Stomach (tissue), 9 donors: ENCODE data around the gene KLK7. TPM values are rescaled to one million over a fixed set of nuclear protein-coding genes. Genes with fewer than 3 reads are reported as not detected.
"Not testable (repeated sequence)": the region's sequence is repeated elsewhere in the genome, so short reads cannot be mapped to it uniquely, and the experiment has no call there.

ENCODE experiments used
- DNase-seq, 2 donors: peaks; one replicate each; pipeline versions ENCODE4 v3.0.0 to v3.0.0-alpha.2; 2013 to 2019
- H3K27ac ChIP-seq, 5 donors: fragments of 200-600 bp in 4 of 5; sonication (generic) in 4 of 5; one replicate each; pipeline ENCODE4 v1.5.1; 2013 to 2019; ENCODE audit warnings: mild to moderate bottlenecking in 1 of 5, moderate library complexity in 1 of 5
- H3K27me3 ChIP-seq, 3 donors: fragments of 200-600 bp; sonication (generic); one replicate each; pipeline ENCODE4 v1.5.1; 2017 to 2019; ENCODE audit warnings: mixed run types in 1 of 3
- H3K36me3 ChIP-seq, 4 donors: fragments of 200-600 bp; sonication (generic); 1 replicate in 3 of 4; 2 replicates in 1 of 4; pipeline ENCODE4 v1.5.1; 2016 to 2019
- H3K4me1 ChIP-seq, 4 donors: fragments of 200-600 bp; sonication (generic); one replicate each; pipeline ENCODE4 v1.5.1; 2016 to 2019
- H3K4me3 ChIP-seq, 4 donors: fragments of 200-600 bp; sonication (generic) in 3 of 4; one replicate each; pipeline ENCODE4 v1.5.1; 2016 to 2019; ENCODE audit warnings: mild to moderate bottlenecking in 1 of 4
- H3K9me3 ChIP-seq, 4 donors: fragments of 200-600 bp; sonication (generic); one replicate each; pipeline ENCODE4 v1.5.1; 2016 to 2019
- CTCF ChIP-seq, 7 experiments: fragments of 450-650 bp in 4 of 7; fragments of 200-600 bp in 3 of 7; sonication (generic) in 3 of 7; IDR thresholded peaks; one replicate each; pipeline ENCODE4 v1.5.1; 2016 to 2019; ENCODE audit warnings: antibody characterized with exemption in 7 of 7, control low read depth in 2 of 7, mild to moderate bottlenecking in 1 of 7
- EP300 ChIP-seq: sonication (generic); formaldehyde crosslinking; IDR thresholded peaks from one replicate; pipeline ENCODE4 v1.6.1; 2017; ENCODE audit warnings: antibody characterized with exemption
- POLR2A ChIP-seq, 4 donors: fragments of 450-650 bp; IDR thresholded peaks; one replicate each; pipeline ENCODE4 v1.6.1; 2016; ENCODE audit warnings: antibody characterized with exemption in 4 of 4, control low read depth in 2 of 4, mild to moderate bottlenecking in 1 of 4, moderate library complexity in 1 of 4
- POLR2AphosphoS5 ChIP-seq, 3 donors: sonication (generic); formaldehyde crosslinking; IDR thresholded peaks; one replicate each; pipeline ENCODE4 v1.6.1; 2016; ENCODE audit warnings: antibody characterized with exemption in 3 of 3
- WGBS, 5 donors: extraction: QIAGEN DNeasy Blood & Tissue Kit in 3 of 5; methylation state at CpG; one replicate each; pipeline versions ENCODE4 v1.1.5 to v1.1.7; 2013 to 2018; 5-methylcytosine and 5-hydroxymethylcytosine counted together
- intact Hi-C: fragments of 100-400 bp; cut with DNase I; formaldehyde crosslinking; loops from one replicate; pipeline ENCODE4 v1.15.1; 2023; ENCODE audit warnings: low total_unique reads
- polyA plus RNA-seq, 3 donors: library from polyadenylated mRNA; stranded (reverse); fragments of 200-250 nt; gene quantifications; one replicate each; pipeline ENCODE4 v1.2.3, GENCODE V29; 2013
- total RNA-seq, 5 donors: library from RNA; depleted of rRNA; stranded (reverse); fragments of >200 nt; gene quantifications; one replicate each; pipeline versions ENCODE4 v1.1.0 to v1.2.3, GENCODE V29; 2014 to 2016
- donor health status: healthy with polysubstance abuse.
- donor health status: Bipolar disorder and iron deficiency.
- donor health status: healthy.

The KLK7 gene
- total and polyA plus RNA-seq, 8 donors = 7.8 TPM; not detected in 7

DNA sequence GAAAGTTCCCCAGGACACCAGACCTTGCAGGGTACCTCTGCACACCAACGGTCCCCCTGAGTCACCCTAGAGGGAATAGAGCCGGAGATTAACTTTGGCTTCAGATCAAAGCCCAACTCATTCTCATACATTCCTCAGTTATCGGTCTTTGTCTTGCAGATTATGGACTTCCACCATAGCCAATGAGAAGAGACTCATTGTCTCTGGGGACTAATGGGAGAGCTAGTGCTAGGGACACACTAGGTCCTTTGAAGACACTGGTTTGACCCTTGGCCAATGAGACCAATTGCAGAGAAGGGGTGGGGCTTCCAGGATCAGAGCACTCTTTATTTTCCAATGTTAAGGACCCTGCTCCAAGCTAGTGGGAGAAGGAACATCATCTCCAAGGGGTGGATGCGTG, 6.1 kb downstream of the KLK7 start:
- no peaks in the 10 kb centered on the region for H3K9me3 ChIP-seq
- H3K36me3 ChIP-seq = no peaks in the 10 kb centered on the region
- intact Hi-C loops = no loop called here
- H3K27me3 ChIP-seq = peaks cover 3 to 89% (median 14%) of the 10 kb centered on the region in 3 donors
- no peak overlapping the region for H3K4me3 ChIP-seq
- DNase-seq = no peak
- H3K27ac ChIP-seq = no peak overlapping the region
- WGBS, 5 donors = 72 to 83% (median 76%) methylated on average over 4 of the region's 4 CpGs
- TF ChIP-seq POLR2A (IDR thresholded peaks at IDR 0.05) (no peak), EP300 (no peak), POLR2AphosphoS5 (IDR thresholded peaks at IDR 0.05) (no peak), CTCF (IDR thresholded peaks at IDR 0.05) (no peak)
- H3K4me1 ChIP-seq = no peaks in the 10 kb centered on the region

DNA sequence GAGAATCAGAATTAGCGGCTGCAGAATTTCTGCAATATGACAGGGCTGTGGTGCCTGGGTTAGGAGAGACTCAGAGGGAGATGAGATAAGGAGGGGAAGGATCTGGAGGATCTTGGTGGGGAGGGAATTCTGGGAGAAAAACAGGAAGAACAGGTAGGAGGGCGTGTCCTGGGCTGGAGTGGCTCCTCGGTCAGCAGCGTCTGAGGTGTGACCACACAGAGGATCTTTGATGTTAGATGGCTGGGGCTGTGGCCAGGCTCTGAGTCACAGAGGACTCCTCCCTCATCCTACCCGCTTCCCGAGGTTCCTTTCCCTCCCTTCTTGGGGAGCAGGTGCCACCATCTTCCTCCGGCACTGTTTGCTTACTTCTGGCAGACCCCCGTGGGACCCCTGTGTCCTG, 8.0 kb downstream of the KLK7 start:
- Histone ChIP-seq H3K4me1 (no peaks in the 10 kb centered on the region), H3K9me3 (no peaks in the 10 kb centered on the region), H3K4me3 (no peak overlapping the region), H3K27me3 (peaks cover 3 to 87% (median 14%) of the 10 kb centered on the region in 3 donors), H3K36me3 (no peaks in the 10 kb centered on the region), H3K27ac (no peak overlapping the region)
- WGBS, 5 donors = 9 to 17% (median 11%) methylated on average over 8 of the region's 8 CpGs
- no peak for TF ChIP-seq POLR2A (IDR thresholded peaks at IDR 0.05)
- TF ChIP-seq POLR2AphosphoS5 (IDR thresholded peaks at IDR 0.05) = no peak
- no peak for TF ChIP-seq CTCF (IDR thresholded peaks at IDR 0.05)
- no peak for TF ChIP-seq EP300
- DNase-seq = peak in 1 of 2 donors; percentile 30
- intact Hi-C loops = no loop called here

- TF ChIP-seq POLR2AphosphoS5 (IDR thresholded peaks at IDR 0.05) = no peak
- TF ChIP-seq POLR2A (IDR thresholded peaks at IDR 0.05) = no peak
- TF ChIP-seq EP300 = no peak
- TF ChIP-seq CTCF (IDR thresholded peaks at IDR 0.05) = no peak
- DNase-seq = peak in 1 of 2 donors; percentile 14
- Histone ChIP-seq H3K36me3 (no peaks in the 10 kb centered on the region), H3K27me3 (peaks cover 3 to 87% (median 14%) of the 10 kb centered on the region in 3 donors), H3K4me3 (no peak overlapping the region), H3K4me1 (no peaks in the 10 kb centered on the region), H3K9me3 (no peaks in the 10 kb centered on the region), H3K27ac (no peak overlapping the region)
- 15 to 38% (median 18%) methylated on average over 1 to 9 of the region's 9 CpGs for WGBS, 5 donors
- intact Hi-C loops = no loop called here
These were observed 8.8 kb downstream of the KLK7 start for GRCh38 chr19:50974702-50975556.

- 70 to 85% (median 78%) methylated on average over 9 of the region's 9 CpGs for WGBS, 5 donors
- Histone ChIP-seq H3K27me3 (peaks cover 3 to 87% (median 23%) of the 10 kb centered on the region in 3 donors), H3K27ac (no peak overlapping the region), H3K36me3 (no peaks in the 10 kb centered on the region), H3K9me3 (no peaks in the 10 kb centered on the region), H3K4me1 (no peaks in the 10 kb centered on the region), H3K4me3 (no peak overlapping the region)
- DNase-seq = no peak
- TF ChIP-seq POLR2AphosphoS5 (IDR thresholded peaks at IDR 0.05) = no peak
- no peak for TF ChIP-seq POLR2A (IDR thresholded peaks at IDR 0.05)
- TF ChIP-seq CTCF (IDR thresholded peaks at IDR 0.05) = no peak
- TF ChIP-seq EP300 = no peak
- intact Hi-C loops = no loop called here
These were observed 10.8 kb downstream of the KLK7 start for GRCh38 chr19:50972795-50973376.

DNA sequence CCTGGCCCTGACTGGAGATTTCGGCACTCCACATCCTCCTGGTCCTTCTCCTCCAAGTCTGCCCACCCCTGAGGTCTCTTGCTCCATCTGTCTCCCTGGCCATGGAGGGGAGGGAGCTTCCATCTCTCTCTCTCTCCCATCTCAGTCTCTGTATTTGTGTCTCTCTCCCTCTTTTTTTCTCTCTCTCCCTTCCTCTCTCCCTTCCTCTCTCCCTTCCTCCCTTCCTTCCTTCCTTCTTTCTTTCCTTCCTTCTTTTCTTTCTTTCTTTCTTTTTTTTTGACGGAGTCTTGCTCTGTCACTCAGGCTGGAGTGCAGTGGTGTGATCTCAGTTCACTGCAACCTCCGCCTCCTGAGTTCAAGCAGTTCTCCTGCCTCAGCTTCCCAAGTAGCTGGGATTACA, 13.9 kb downstream of the KLK7 start:
- H3K4me1 ChIP-seq, DNase-seq, H3K4me3 ChIP-seq, H3K36me3 ChIP-seq, H3K9me3 ChIP-seq, intact Hi-C loops, H3K27ac ChIP-seq: not testable (repeated sequence)
- WGBS, 5 donors = 66 to 84% (median 76%) methylated on average over 3 of the region's 3 CpGs
- H3K27me3 ChIP-seq = peaks cover 0 to 89% (median 19%) of the 10 kb centered on the region in 3 donors
